HepG2 (cell line): ENCODE measurements around the gene ZNF845. TPM values are rescaled to one million over a fixed set of nuclear protein-coding genes. Genes with fewer than 3 reads are reported as not detected.

Source experiments
- ATAC-seq: fragments of 200-7000 bp; cut with Tn5 transposase; 3 replicates; pipeline ENCODE4 v1.9.1; 2020; ENCODE audit warnings: mild to moderate bottlenecking, moderate library complexity
- BruUV-seq: library from RNA; stranded (reverse); fragments of 400-500 nt; replicated peaks from 2 replicates; lab custom pipeline; 2021; lab: Mats Ljungman, UMichigan
- CTCF ChIA-PET: fragments of 300-600 bp; formaldehyde crosslinking; extraction: SDS; loops from one replicate; lab custom pipeline; 2021; ENCODE audit warnings: low total read pairs, inconsistent platforms, low intra/inter-chr PET ratio; lab: Yijun Ruan, JAX
- POLR2A ChIA-PET: fragments of 350-600 bp; sonication (Branson Sonifier 250); formaldehyde crosslinking; loops from one replicate; lab custom pipeline; 2020; ENCODE audit warnings: antibody characterized with exemption, inconsistent platforms; lab: Yijun Ruan, JAX
- DNase-seq: peaks from one replicate; pipeline ENCODE4 v3.0.0-alpha.2; 2015; ENCODE audit warnings: low spot score
- FAIRE-seq: peaks from 3 replicates; lab custom pipeline; 2011; peaks lifted over from hg19 to GRCh38; lab: Jason Lieb, UNC
- H2AFZ ChIP-seq: one replicate; pipeline ENCODE4 v1.6.1; 2011; ENCODE audit warnings: low read length, inconsistent platforms
- H3K27ac ChIP-seq: fragments of 300-600 bp; 3 replicates; pipeline ENCODE4 v1.8.0; 2011; ENCODE audit warnings: mixed run types, mild to moderate bottlenecking, mixed read lengths, low read length, inconsistent platforms; ENCODE audit not compliant: insufficient read depth; ENCODE audit errors: extremely low read length
- H3K27me3 ChIP-seq, 2 experiments: fragments of 200-600 bp in 1 of 2; 2 replicates in 1 of 2; 3 replicates in 1 of 2; pipeline versions ENCODE4 v1.6.0 to v1.8.0; 2011; ENCODE audit warnings: low read length in 2 of 2, mild to moderate bottlenecking in 2 of 2, moderate library complexity in 2 of 2, inconsistent platforms in 1 of 2; ENCODE audit not compliant: insufficient read depth in 2 of 2, control insufficient read depth in 1 of 2
- H3K36me3 ChIP-seq, 2 experiments: fragments of 200-600 bp in 1 of 2; replicated peaks in 1 of 2; 2 replicates in 1 of 2; 3 replicates in 1 of 2; pipeline versions ENCODE4 v1.5.1 to v1.8.0; 2011; ENCODE audit warnings: low read length in 2 of 2, inconsistent platforms in 1 of 2; ENCODE audit not compliant: insufficient read depth in 2 of 2, control insufficient read depth in 1 of 2
- H3K4me1 ChIP-seq: 2 replicates; pipeline ENCODE4 v1.5.1; 2012; ENCODE audit warnings: low read length, inconsistent platforms; ENCODE audit not compliant: insufficient read depth
- H3K4me2 ChIP-seq: 2 replicates; pipeline ENCODE4 v1.6.0; 2011; ENCODE audit warnings: low read depth, low read length, inconsistent platforms
- H3K4me3 ChIP-seq, 3 experiments: fragments of 200-600 bp in 1 of 3; sonication (generic), shearing (Covaris generic) in 1 of 3; replicated peaks in 1 of 3; 2 replicates each; pipeline ENCODE4 v1.5.1; 2011 to 2016; ENCODE audit warnings: low read length in 3 of 3, inconsistent platforms in 2 of 3, low read depth in 2 of 3, mild to moderate bottlenecking in 2 of 3, control low read depth in 1 of 3, mixed read lengths in 1 of 3; ENCODE audit not compliant: insufficient read depth in 1 of 3
- H3K79me2 ChIP-seq: one replicate; pipeline ENCODE4 v1.6.1; 2011; ENCODE audit warnings: low read length, inconsistent platforms; ENCODE audit not compliant: insufficient read depth
- H3K9ac ChIP-seq: 2 replicates; pipeline ENCODE4 v1.6.0; 2011; ENCODE audit warnings: mild to moderate bottlenecking, low read depth, low read length, inconsistent platforms; ENCODE audit not compliant: insufficient read depth
- H3K9me3 ChIP-seq: 2 replicates; pipeline ENCODE4 v1.5.1; 2012; ENCODE audit warnings: mild to moderate bottlenecking, low read length
- H4K20me1 ChIP-seq: 2 replicates; pipeline ENCODE4 v1.6.0; 2011; ENCODE audit warnings: inconsistent platforms, mild to moderate bottlenecking, low read length, moderate library complexity; ENCODE audit not compliant: insufficient read depth
- ATF7-NPFF ChIP-seq: sonication (generic); formaldehyde crosslinking; IDR thresholded peaks from 2 replicates; pipeline ENCODE4 v1.8.1; 2023; ENCODE audit warnings: mild to moderate bottlenecking, low read depth, missing genetic modification reagents, moderate library complexity
- GABPB1 ChIP-seq: IDR thresholded peaks from 2 replicates; pipeline ENCODE4 v1.6.1; 2016; ENCODE audit warnings: mild to moderate bottlenecking, missing genetic modification reagents, moderate library complexity, missing compliant biosample characterization
- SAP130 ChIP-seq: IDR thresholded peaks from 2 replicates; pipeline ENCODE4 v1.6.1; 2016; ENCODE audit warnings: low read depth
- TFDP2 ChIP-seq: sonication (generic); formaldehyde crosslinking; IDR thresholded peaks from 2 replicates; pipeline ENCODE4 v1.4.0; 2020; ENCODE audit warnings: missing genetic modification reagents
- ZFX ChIP-seq: sonication (generic); formaldehyde crosslinking; IDR thresholded peaks from 2 replicates; pipeline ENCODE4 v1.4.0; 2020; ENCODE audit warnings: mild to moderate bottlenecking, low read depth, missing genetic modification reagents, moderate library complexity
- ZNF687 ChIP-seq: sonication (generic); formaldehyde crosslinking; IDR thresholded peaks from 2 replicates; pipeline ENCODE4 v1.5.1; 2020; ENCODE audit warnings: mild to moderate bottlenecking, missing genetic modification reagents, moderate library complexity
- WGBS: methylation state at CpG from one replicate; pipeline ENCODE4 v1.1.6; 2017; ENCODE audit warnings: low lambda C conversion rate; 5-methylcytosine and 5-hydroxymethylcytosine counted together
- in situ Hi-C: cut with HindIII; loops from 2 replicates; pipeline ENCODE4 v1.10.0; 2017; ENCODE audit warnings: low pct_unique_long_range_greater_than_20kb; ENCODE audit not compliant: extremely low pct_ligation_motif_present
- intact Hi-C: fragments of 100-400 bp; cut with micrococcal nuclease; formaldehyde crosslinking; loops from one replicate; pipeline ENCODE4 v1.10.0; 2022; ENCODE audit not compliant: unreplicated experiment
- polyA plus RNA-seq, 8 experiments: library from polyadenylated mRNA; depleted of rRNA in 3 of 8; stranded (reverse) in 7 of 8; unstranded in 1 of 8; fragments of >200 nt; fragmentation: Illumina TruSeq in 4 of 8; extraction: Trizol in 4 of 8; gene quantifications; 2 replicates each; pipeline versions ENCODE4 v1.2.1 to v1.2.3, GENCODE V29; 2011 to 2016; ENCODE audit warnings: low read depth in 4 of 8, missing spikeins in 1 of 8, mixed read lengths in 1 of 8; ENCODE audit not compliant: insufficient read depth in 1 of 8
- total RNA-seq, 5 experiments: library from RNA; depleted of rRNA; stranded (reverse); fragments of >200 nt; fragmentation: Illumina TruSeq; extraction: Trizol; gene quantifications; 2 replicates each; pipeline ENCODE4 v1.2.3, GENCODE V29; 2016; ENCODE audit warnings: low read depth in 1 of 5

The ZNF845 gene
- total and polyA plus RNA-seq, 2 of the 13 experiments (the other 11 are each of a cell fraction or from before 2014, with no cell fraction given), result 1.7 to 9.6 TPM

GRCh38 chr19:53365899-53366493 lies 32.4 kb downstream of the ZNF845 start:
- FAIRE-seq (no peak), DNase-seq (peak; percentile 24), ATAC-seq (peak; percentile 76)
- POLR2A ChIA-PET, result interaction anchor here (0.9 kb wide), 1 partner anchor 29 kb away, joined by 3 read pairs; the partner anchor contains the start of gene ZNF765
- CTCF ChIA-PET, result no interaction called here
- Histone ChIP-seq H3K4me2 (peak overlapping the region; percentile 60), H4K20me1 (no peaks in the 10 kb centered on the region), H3K4me1 (no peaks in the 10 kb centered on the region), H3K27me3 (no peaks in the 10 kb centered on the region), H3K4me3 (peak overlapping the region; percentile 41 to 63 (median 57); a peak in 5 of 6 replicates), H3K36me3 (no peaks in the 10 kb centered on the region), H3K27ac (peak overlapping the region; percentile 38), H3K9me3 (no peaks in the 10 kb centered on the region), H2AFZ (no peak overlapping the region), H3K9ac (peak overlapping the region; percentile 67), H3K79me2 (no peaks in the 10 kb centered on the region)
- TF ChIP-seq SAP130 (peak; percentile 9), ATF7-NPFF (no peak), GABPB1 (CRISPR knock-in tag) (peak; percentile 7; the same call in 1 of the 2 replicates), ZFX (CRISPR knock-in tag) (peak; percentile 7; the same call in 1 of the 2 replicates), ZNF687 (peak; percentile 45), TFDP2 (0 out of 2 replicates have a peak, but pooled peaks have one; percentile 25)
- WGBS, result 18% methylated on average over 23 of the region's 32 CpGs
- intact Hi-C loops, result no loop called here
- BruUV-seq, result TSS peak; percentile 86
- in situ Hi-C loops, result loop anchor here (5.0 kb wide), 1 partner anchor 674 kb away; no protein-coding TSS in a partner anchor
